Measurements from ENCODE around the gene CDC42SE2. TPM values are rescaled to one million over a fixed set of nuclear protein-coding genes. Genes with fewer than 3 reads are reported as not detected.

The CDC42SE2 gene
- total RNA-seq, 1 experiment from 2014 or later = 23.2 TPM

- Histone ChIP-seq H3K27me3 (ENCODE audit: insufficient read depth, low read length) (no peaks in the 10 kb centered on the region), H3K79me1 (ENCODE audit: insufficient read depth, low read depth, low read length, poor library complexity, severe bottlenecking) (no peaks in the 10 kb centered on the region), H2BK12ac (ENCODE audit: insufficient read length, low read depth, low read length) (no peak overlapping the region), H3K79me2 (ENCODE audit: insufficient read depth, low read length) (no peaks in the 10 kb centered on the region; the same call in 1 of the 2 replicates), H2AK5ac (ENCODE audit: insufficient read length, low read length) (no peak overlapping the region), H3K4me2 (ENCODE audit: insufficient read depth, insufficient read length, low read length) (no peak overlapping the region), H3K14ac (ENCODE audit: insufficient read depth, low read length) (no peak overlapping the region), H4K8ac (replicated peaks; ENCODE audit: insufficient read length, low read depth, low read length) (no peak overlapping the region), H2BK5ac (ENCODE audit: insufficient read length, low read length) (no peak overlapping the region), H3K27ac (ENCODE audit: insufficient read length, low read depth, low read length) (no peak overlapping the region), H2BK120ac (ENCODE audit: low read depth, low read length, poor library complexity, severe bottlenecking) (no peak overlapping the region), H3T11ph (ENCODE audit: low read length) (no peak overlapping the region), H4K5ac (ENCODE audit: insufficient read length, low read depth, low read length) (no peak overlapping the region), H3K9ac (ENCODE audit: extremely low read depth, insufficient read length, low read length) (no peak overlapping the region), H3K18ac (ENCODE audit: insufficient read length, low read depth, low read length) (no peak overlapping the region), H2BK20ac (ENCODE audit: low read depth, low read length, poor library complexity, severe bottlenecking) (no peak overlapping the region), H3K4ac (ENCODE audit: low read depth, low read length) (no peak overlapping the region), H3K23ac (ENCODE audit: insufficient read length, low read depth, low read length) (no peak overlapping the region), H3K56ac (ENCODE audit: insufficient read length, low read depth, low read length) (no peak overlapping the region), H4K91ac (ENCODE audit: insufficient read length, low read depth, low read length) (no peak overlapping the region), H3K23me2 (ENCODE audit: insufficient read length, low read depth, low read length, poor library complexity, severe bottlenecking) (no peaks in the 10 kb centered on the region), H3K9me3 (ENCODE audit: control insufficient read depth, low read depth, low read length) (no peaks in the 10 kb centered on the region), H2BK15ac (ENCODE audit: low read depth, low read length) (no peak overlapping the region), H3K4me1 (ENCODE audit: insufficient read depth, low read length) (peaks cover 4% of the 10 kb centered on the region), H2AFZ (ENCODE audit: low read length) (no peak overlapping the region), H4K20me1 (ENCODE audit: control insufficient read depth, insufficient read depth, insufficient read length) (no peaks in the 10 kb centered on the region)
- H3K27me3 Mint-ChIP-seq (ENCODE audit: low read depth) = no peaks in the 10 kb centered on the region
- H3K4me3 Mint-ChIP-seq = no peak overlapping the region
- no peaks in the 10 kb centered on the region; a peak in 2 of 5 replicates for H3K9me3 Mint-ChIP-seq
- no peak for DNase-seq
- peak overlapping the region in 2 of 3 experiments; percentile 58 to 62; a peak in 3 of 7 replicates for H3K27ac Mint-ChIP-seq
- peaks cover 24 to 25% of the 10 kb centered on the region in 2 experiments for H3K4me1 Mint-ChIP-seq
- H3K36me3 Mint-ChIP-seq (ENCODE audit: insufficient read depth in 1 of 3, low read depth in 3 of 3) = no peaks in the 10 kb centered on the region
- WGBS (ENCODE audit: extremely low coverage, insufficient read length, low lambda C conversion rate) = no CpG with 5 or more reads among the region's 3 CpGs
- TF ChIP-seq, protein P1, sequence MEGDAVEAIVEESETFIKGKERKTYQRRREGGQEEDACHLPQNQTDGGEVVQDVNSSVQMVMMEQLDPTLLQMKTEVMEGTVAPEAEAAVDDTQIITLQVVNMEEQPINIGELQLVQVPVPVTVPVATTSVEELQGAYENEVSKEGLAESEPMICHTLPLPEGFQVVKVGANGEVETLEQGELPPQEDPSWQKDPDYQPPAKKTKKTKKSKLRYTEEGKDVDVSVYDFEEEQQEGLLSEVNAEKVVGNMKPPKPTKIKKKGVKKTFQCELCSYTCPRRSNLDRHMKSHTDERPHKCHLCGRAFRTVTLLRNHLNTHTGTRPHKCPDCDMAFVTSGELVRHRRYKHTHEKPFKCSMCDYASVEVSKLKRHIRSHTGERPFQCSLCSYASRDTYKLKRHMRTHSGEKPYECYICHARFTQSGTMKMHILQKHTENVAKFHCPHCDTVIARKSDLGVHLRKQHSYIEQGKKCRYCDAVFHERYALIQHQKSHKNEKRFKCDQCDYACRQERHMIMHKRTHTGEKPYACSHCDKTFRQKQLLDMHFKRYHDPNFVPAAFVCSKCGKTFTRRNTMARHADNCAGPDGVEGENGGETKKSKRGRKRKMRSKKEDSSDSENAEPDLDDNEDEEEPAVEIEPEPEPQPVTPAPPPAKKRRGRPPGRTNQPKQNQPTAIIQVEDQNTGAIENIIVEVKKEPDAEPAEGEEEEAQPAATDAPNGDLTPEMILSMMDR (conservative IDR thresholded peaks at IDR 0.05) = no peak
Observed at GRCh38 chr5:131328536-131329285, 64.9 kb downstream of the CDC42SE2 start.
